SK-N-SH (cell line): ENCODE data around the gene PHAF1.

Experiments
- FOXM1 ChIP-seq: IDR thresholded peaks from 2 replicates; pipeline ENCODE4 v1.4.0; 2012; ENCODE audit warnings: low read depth, mild to moderate bottlenecking
- JUND ChIP-seq: IDR thresholded peaks from 2 replicates; pipeline ENCODE4 v1.4.0; 2012
- POLR2AphosphoS5 ChIP-seq: IDR thresholded peaks from 2 replicates; pipeline ENCODE4 v1.6.1; 2012; ENCODE audit warnings: low read depth, low read length
- SIN3A ChIP-seq: IDR thresholded peaks from 2 replicates; pipeline ENCODE4 v1.6.1; 2012; ENCODE audit warnings: low read depth, mild to moderate bottlenecking, low read length, moderate library complexity, borderline replicate concordance
- YY1 ChIP-seq: IDR thresholded peaks from 2 replicates; pipeline ENCODE4 v1.4.0; 2012; ENCODE audit warnings: low read depth, mild to moderate bottlenecking
- TF ChIP-seq, protein P1 (sequence below): fragments of 200-600 bp; sonication (generic); IDR thresholded peaks from 2 replicates; pipeline ENCODE4 v1.6.1; 2017; ENCODE audit warnings: antibody characterized with exemption, mild to moderate bottlenecking, moderate library complexity

DNA sequence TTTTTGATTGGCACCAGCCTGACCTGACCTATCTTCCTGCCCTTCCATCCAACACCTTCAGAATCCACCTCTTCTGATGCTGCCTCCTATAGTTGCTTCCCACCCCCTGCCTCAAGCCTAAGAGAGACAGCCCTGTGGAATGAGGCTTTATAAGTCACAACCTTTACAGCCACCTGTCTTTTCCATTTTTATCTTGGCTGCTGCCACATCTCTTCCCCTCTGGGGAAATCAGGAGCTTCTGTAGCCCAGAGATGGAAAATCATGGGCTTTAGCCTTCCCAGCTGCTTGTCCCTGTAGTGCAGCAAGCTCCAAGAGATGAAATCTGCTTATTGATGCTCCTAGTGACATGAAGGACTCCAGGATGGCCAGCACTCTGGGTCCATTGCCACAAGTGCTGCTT lies 18.7 kb downstream of the PHAF1 start:
- no peak for TF ChIP-seq POLR2AphosphoS5
- TF ChIP-seq, protein P1, sequence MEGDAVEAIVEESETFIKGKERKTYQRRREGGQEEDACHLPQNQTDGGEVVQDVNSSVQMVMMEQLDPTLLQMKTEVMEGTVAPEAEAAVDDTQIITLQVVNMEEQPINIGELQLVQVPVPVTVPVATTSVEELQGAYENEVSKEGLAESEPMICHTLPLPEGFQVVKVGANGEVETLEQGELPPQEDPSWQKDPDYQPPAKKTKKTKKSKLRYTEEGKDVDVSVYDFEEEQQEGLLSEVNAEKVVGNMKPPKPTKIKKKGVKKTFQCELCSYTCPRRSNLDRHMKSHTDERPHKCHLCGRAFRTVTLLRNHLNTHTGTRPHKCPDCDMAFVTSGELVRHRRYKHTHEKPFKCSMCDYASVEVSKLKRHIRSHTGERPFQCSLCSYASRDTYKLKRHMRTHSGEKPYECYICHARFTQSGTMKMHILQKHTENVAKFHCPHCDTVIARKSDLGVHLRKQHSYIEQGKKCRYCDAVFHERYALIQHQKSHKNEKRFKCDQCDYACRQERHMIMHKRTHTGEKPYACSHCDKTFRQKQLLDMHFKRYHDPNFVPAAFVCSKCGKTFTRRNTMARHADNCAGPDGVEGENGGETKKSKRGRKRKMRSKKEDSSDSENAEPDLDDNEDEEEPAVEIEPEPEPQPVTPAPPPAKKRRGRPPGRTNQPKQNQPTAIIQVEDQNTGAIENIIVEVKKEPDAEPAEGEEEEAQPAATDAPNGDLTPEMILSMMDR = no peak
- no peak for TF ChIP-seq YY1
- no peak for TF ChIP-seq JUND
- no peak for TF ChIP-seq FOXM1
- no peak for TF ChIP-seq SIN3A
